ENCODE data around the gene JMJD1C. TPM values are rescaled to one million over a fixed set of nuclear protein-coding genes. Genes with fewer than 3 reads are reported as not detected.
A peak's percentile ranks its signal among the peaks of the same experiment; 100 is the strongest.
"Not testable (repeated sequence)": the region's sequence is repeated elsewhere in the genome, so short reads cannot be mapped to it uniquely, and the experiment has no call there.

JMJD1C gene
- total and polyA plus RNA-seq, 12 donors, result 14.4 to 70.4 (median 39.2) TPM

GRCh38 chr10:63494951-63495350 lies 29.2 kb upstream of the JMJD1C start:
- TF ChIP-seq, protein P1, sequence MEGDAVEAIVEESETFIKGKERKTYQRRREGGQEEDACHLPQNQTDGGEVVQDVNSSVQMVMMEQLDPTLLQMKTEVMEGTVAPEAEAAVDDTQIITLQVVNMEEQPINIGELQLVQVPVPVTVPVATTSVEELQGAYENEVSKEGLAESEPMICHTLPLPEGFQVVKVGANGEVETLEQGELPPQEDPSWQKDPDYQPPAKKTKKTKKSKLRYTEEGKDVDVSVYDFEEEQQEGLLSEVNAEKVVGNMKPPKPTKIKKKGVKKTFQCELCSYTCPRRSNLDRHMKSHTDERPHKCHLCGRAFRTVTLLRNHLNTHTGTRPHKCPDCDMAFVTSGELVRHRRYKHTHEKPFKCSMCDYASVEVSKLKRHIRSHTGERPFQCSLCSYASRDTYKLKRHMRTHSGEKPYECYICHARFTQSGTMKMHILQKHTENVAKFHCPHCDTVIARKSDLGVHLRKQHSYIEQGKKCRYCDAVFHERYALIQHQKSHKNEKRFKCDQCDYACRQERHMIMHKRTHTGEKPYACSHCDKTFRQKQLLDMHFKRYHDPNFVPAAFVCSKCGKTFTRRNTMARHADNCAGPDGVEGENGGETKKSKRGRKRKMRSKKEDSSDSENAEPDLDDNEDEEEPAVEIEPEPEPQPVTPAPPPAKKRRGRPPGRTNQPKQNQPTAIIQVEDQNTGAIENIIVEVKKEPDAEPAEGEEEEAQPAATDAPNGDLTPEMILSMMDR (IDR thresholded peaks at IDR 0.05), result no peak
- Histone ChIP-seq H3K4me1 (peaks cover 0 to 43% (median 28%) of the 10 kb centered on the region in 9 donors), H3K36me3 (no peaks in the 10 kb centered on the region), H3K9me3 (peaks cover 0 to 2% (median 0%) of the 10 kb centered on the region in 11 donors), H3K27ac (no peak overlapping the region), H3K4me3 (no peak overlapping the region), H3K27me3 (no peaks in the 10 kb centered on the region)
- ATAC-seq, result no peak
- intact Hi-C loops (cut with DNase I), result no loop called here
- 100% methylated on average over 2 of the region's 2 CpGs for WGBS, 2 donors
- DNase-seq, result no peak

DNA sequence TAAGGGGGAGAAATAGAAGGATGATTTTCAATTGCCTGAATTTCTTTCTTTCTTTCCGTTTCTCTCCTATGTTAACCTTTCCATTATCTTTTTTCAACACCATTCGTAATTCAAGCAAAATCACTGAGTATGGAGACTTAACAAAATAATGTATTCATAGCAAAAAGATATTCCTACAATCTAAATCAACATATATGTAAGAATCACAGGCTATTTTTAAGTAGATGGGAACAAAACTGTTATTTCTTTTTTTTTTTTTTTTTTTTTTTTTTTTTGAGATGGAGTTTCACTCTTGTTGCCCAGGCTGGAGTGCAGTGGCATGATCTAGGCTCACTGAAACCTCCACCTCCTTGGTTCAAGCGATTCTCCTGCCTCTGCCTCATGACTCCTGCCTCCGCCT lies 27.2 kb upstream of the JMJD1C start:
- no peaks in the 10 kb centered on the region for H3K27me3 ChIP-seq
- H3K27ac ChIP-seq, result peak overlapping the region in 3 of 10 donors; percentile 54 to 67 (median 54)
- H3K9me3 ChIP-seq, result peaks cover 0 to 4% (median 0%) of the 10 kb centered on the region in 11 donors
- no peaks in the 10 kb centered on the region for H3K36me3 ChIP-seq
- 96 to 97% methylated on average over 4 of the region's 4 CpGs for WGBS, 2 donors
- DNase-seq (no peak), ATAC-seq (no peak)
- H3K4me1 ChIP-seq, result peaks cover 0 to 45% (median 26%) of the 10 kb centered on the region in 9 donors
- no peak overlapping the region for H3K4me3 ChIP-seq
- TF ChIP-seq, protein P1 (IDR thresholded peaks at IDR 0.05), result no peak
- intact Hi-C loops (cut with DNase I), result no loop called here

GRCh38 chr10:63492317-63492690 lies 26.5 kb upstream of the JMJD1C start:
- peak in 3 of 8 donors; percentile 22 to 43 (median 24) for ATAC-seq
- Histone ChIP-seq H3K4me1 (peaks cover 0 to 41% (median 26%) of the 10 kb centered on the region in 9 donors), H3K27ac (peak overlapping the region in 8 of 10 donors; percentile 5 to 67 (median 46))
- DNase-seq; H3K4me3 ChIP-seq; H3K27me3 ChIP-seq; intact Hi-C loops (cut with DNase I); H3K36me3 ChIP-seq; H3K9me3 ChIP-seq: not testable (repeated sequence)
- WGBS, 2 donors, result 70 to 82% methylated on average over 6 of the region's 6 CpGs

- Histone ChIP-seq H3K4me3 (peak overlapping the region in 2 of 10 donors; percentile 0 to 15), H3K36me3 (no peaks in the 10 kb centered on the region)
- peak; percentile 62 to 89 (median 75) for ATAC-seq
Observed at GRCh38 chr10:63491588-63492316, 26.0 kb upstream of the JMJD1C start.

More at GRCh38 chr10:63491588-63492316, 26.0 kb upstream of the JMJD1C start:
- TF ChIP-seq, protein P1 (IDR thresholded peaks at IDR 0.05), result no peak
- H3K9me3 ChIP-seq, result peaks cover 0 to 4% (median 0%) of the 10 kb centered on the region in 11 donors
- intact Hi-C loops (cut with DNase I), result no loop called here
- no peaks in the 10 kb centered on the region for H3K27me3 ChIP-seq
- peak in 1 of 2 donors; percentile 40 for DNase-seq
- 65 to 66% methylated on average over 8 of the region's 8 CpGs for WGBS, 2 donors
- peak overlapping the region in 8 of 10 donors; percentile 22 to 67 (median 50) for H3K27ac ChIP-seq
- H3K4me1 ChIP-seq, result peaks cover 0 to 46% (median 31%) of the 10 kb centered on the region in 9 donors

Measured in heart right ventricle (tissue), 16 donors.